ENCODE results near the gene MLYCD.

Gene MLYCD

DNA sequence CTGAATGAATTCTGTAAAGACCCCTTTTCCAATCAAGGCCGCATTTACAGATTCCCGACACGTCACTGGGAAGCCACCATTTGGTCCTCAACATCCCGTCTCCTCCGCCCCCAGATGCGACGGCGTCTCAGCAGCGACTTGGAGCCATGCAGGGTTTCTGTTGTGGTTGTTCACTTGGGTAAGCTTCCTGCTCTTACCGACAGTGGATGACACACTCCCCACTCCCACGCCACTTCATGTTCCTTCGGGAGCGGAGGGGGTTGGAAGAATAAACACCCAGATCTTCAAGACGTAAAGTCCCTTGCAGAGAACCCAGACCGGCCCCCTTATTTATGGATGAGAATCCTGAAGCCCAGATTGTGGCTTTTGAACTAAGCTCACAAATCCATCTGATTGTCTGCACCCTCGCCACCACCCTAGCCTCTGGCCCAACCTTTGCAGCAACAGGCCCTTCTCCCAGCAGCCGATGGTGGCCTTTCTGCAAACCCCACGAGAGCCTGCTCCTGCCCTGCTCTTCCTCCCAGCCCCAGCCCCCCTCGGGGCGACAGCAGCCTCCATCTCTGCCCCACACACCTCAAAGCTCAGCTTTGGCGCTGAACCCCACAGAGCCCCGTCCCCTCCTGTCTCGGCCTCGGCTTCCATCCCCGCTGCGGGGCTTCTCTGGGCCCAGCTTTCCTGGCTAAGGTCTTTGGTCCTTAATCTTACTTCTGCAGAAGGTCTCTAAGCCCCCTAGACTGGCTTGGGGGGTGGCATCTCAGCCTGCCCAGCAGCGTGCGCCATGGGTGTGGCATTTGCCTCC lies 35.2 kb downstream of the MLYCD start:
- Histone ChIP-seq H3K79me2 (ENCODE audit: control insufficient read depth, insufficient read depth, low read length, unreplicated experiment) (no peaks in the 10 kb centered on the region), H3K27ac (ENCODE audit: low read depth, low read length) (no peak overlapping the region), H2AFZ (ENCODE audit: low read length, unreplicated experiment) (no peak overlapping the region), H3K4me1 (ENCODE audit: control insufficient read depth, insufficient read depth, low read length, unreplicated experiment) (peaks cover 5% of the 10 kb centered on the region), H3K4me3 (ENCODE audit: low read depth, low read length) (no peak overlapping the region), H3K27me3 (ENCODE audit: insufficient read depth, low read length) (no peaks in the 10 kb centered on the region), H3K36me3 (ENCODE audit: insufficient read depth, low read length) (no peaks in the 10 kb centered on the region)

DNA sequence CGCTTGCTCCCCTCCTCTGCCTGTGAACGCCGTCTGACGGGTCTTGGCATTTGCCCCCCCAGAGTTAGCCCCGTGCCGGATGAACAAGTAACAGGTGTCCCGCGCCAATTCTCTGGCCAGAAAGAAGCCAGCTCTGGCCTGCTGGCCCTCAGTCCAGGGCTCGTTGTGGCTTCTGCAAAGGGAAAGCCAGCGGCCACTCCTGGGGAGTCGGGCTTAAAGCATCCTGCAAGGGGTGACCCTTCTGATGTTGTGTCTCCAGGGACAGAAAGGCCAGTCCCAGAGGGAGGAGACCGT lies 35.7 kb downstream of the MLYCD start:
- H3K27ac ChIP-seq (ENCODE audit: low read depth, low read length) = no peak overlapping the region
- no peaks in the 10 kb centered on the region for H3K36me3 ChIP-seq (ENCODE audit: insufficient read depth, low read length)
- H3K79me2 ChIP-seq (ENCODE audit: control insufficient read depth, insufficient read depth, low read length, unreplicated experiment) = no peaks in the 10 kb centered on the region
- H2AFZ ChIP-seq (ENCODE audit: low read length, unreplicated experiment) = no peak overlapping the region
- H3K4me1 ChIP-seq (ENCODE audit: control insufficient read depth, insufficient read depth, low read length, unreplicated experiment) = peaks cover 5% of the 10 kb centered on the region
- H3K4me3 ChIP-seq (ENCODE audit: low read depth, low read length) = no peak overlapping the region
- no peaks in the 10 kb centered on the region for H3K27me3 ChIP-seq (ENCODE audit: insufficient read depth, low read length)

DNA sequence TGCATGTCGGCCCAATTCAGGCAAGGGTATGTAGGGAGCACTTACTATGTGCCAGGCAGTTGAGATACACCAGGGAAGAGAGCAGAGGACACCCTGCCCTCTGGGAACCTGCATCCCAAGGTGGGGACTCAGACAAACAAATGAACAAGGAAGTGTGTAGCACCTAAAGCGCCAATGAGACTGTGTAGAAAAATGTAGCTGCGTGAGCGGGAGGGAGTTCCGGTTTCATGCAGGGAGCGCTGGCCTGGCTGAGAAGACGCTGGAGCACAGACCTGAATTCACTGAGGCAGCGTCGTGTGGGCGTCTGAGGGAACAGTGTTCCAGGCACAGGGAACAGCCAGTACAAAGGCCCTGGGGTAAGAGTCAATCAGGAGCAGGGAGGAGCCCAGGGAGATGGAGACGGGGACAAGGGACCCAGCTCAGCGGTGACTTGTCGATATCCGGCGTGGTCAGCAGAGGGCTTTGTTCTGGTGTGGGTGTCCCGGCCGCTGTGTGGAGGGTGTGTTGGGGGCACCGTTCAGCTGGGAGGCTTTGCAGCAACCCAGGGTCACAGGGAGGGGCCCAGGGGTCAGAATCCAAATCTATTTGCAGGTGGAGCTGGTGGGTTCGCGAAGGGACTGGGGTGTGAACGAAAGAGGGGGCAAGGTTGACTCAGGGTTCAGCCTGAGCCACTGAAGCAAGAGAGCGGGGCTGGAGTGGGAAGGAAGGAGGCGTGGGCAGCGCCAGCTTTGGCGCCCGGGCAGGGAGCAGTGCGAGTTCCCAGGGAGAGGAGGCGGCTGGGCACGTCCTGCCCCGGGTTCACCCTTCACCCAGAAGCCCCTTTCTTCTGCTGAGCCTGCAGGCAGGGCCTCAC lies 36.3 kb downstream of the MLYCD start:
- Histone ChIP-seq H3K27ac (ENCODE audit: low read depth, low read length) (no peak overlapping the region), H2AFZ (ENCODE audit: low read length, unreplicated experiment) (no peak overlapping the region), H3K4me3 (ENCODE audit: low read depth, low read length) (no peak overlapping the region), H3K36me3 (ENCODE audit: insufficient read depth, low read length) (no peaks in the 10 kb centered on the region), H3K4me1 (ENCODE audit: control insufficient read depth, insufficient read depth, low read length, unreplicated experiment) (peaks cover 5% of the 10 kb centered on the region), H3K79me2 (ENCODE audit: control insufficient read depth, insufficient read depth, low read length, unreplicated experiment) (no peaks in the 10 kb centered on the region), H3K27me3 (ENCODE audit: insufficient read depth, low read length) (no peaks in the 10 kb centered on the region)

DNA sequence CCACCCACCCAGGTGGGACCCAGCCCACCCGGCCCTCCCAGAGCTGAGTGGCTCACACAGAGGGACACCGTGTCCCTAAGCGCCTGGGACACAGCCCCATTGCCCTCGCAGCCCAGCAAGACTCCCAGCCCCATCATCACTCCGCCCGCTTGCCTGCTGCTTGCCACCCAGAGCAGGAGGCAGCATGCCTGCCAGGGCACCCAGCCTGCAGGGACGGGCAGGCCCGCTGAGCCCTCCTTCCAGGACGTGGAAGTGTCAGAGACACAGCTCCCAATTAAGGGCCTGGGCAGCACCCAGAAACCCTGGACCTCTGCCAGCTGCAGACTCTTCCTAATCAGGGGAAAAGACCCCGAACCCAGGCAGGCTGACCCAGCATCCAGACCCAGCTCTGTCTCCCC lies 36.9 kb downstream of the MLYCD start:
- Histone ChIP-seq H3K27ac (ENCODE audit: low read depth, low read length) (no peak overlapping the region), H3K36me3 (ENCODE audit: insufficient read depth, low read length) (no peaks in the 10 kb centered on the region), H3K27me3 (ENCODE audit: insufficient read depth, low read length) (no peaks in the 10 kb centered on the region), H3K4me3 (ENCODE audit: low read depth, low read length) (no peak overlapping the region), H2AFZ (ENCODE audit: low read length, unreplicated experiment) (no peak overlapping the region), H3K4me1 (ENCODE audit: control insufficient read depth, insufficient read depth, low read length, unreplicated experiment) (peaks cover 5% of the 10 kb centered on the region), H3K79me2 (ENCODE audit: control insufficient read depth, insufficient read depth, low read length, unreplicated experiment) (no peaks in the 10 kb centered on the region)

DNA sequence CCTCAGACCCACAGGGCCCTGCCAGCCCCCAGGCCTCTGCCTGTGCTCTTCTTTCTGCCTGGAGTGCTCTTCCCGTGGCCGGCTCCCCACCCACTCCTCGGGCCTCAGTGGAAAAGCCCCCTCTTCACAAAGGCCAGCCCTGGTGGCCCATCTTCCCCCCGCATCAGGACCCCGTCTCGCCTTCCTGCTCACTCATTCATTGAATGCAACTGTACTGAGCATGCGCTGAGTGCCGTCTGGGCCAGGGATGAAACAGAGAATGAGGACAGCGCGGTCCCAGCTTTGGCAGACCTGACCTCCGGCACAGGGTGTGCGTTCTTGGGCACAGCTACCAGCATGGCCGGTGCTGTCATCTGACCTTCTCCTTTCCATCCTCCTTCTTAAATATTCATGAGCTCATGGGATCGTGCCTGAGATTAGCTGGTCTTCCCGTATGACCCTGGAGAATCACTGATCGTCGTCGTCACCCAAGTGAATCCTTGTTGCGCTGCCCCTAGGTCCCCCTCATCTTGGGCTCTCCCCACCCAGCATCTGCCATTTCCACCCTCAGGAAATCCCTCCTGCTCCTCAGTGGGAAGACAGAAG lies 37.8 kb downstream of the MLYCD start:
- no peak overlapping the region for H2AFZ ChIP-seq (ENCODE audit: low read length, unreplicated experiment)
- H3K4me3 ChIP-seq (ENCODE audit: low read depth, low read length) = no peak overlapping the region
- H3K27me3 ChIP-seq (ENCODE audit: insufficient read depth, low read length) = no peaks in the 10 kb centered on the region
- H3K36me3 ChIP-seq (ENCODE audit: insufficient read depth, low read length) = no peaks in the 10 kb centered on the region
- peaks cover 5% of the 10 kb centered on the region for H3K4me1 ChIP-seq (ENCODE audit: control insufficient read depth, insufficient read depth, low read length, unreplicated experiment)
- no peak overlapping the region for H3K27ac ChIP-seq (ENCODE audit: low read depth, low read length)
- no peaks in the 10 kb centered on the region for H3K79me2 ChIP-seq (ENCODE audit: control insufficient read depth, insufficient read depth, low read length, unreplicated experiment)

DNA sequence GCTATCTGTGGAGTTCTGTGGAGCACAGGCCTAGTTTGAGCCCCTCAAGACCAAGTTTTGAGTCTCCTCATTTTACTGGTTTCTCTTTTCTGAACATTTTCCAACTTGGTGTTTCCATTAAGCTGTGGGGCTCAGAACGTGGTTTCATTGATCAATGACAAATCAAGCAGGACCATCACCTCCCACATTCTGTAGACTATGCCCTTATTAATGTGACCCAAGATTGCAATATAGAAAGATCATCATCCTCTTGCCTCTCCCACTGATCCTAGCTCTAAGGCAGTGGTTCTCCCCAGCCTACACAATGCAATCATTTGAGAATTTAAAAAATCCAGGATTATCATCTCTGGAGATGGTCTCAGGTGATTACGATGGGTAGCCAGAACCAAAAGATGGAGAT lies 38.4 kb downstream of the MLYCD start:
- Histone ChIP-seq H3K27ac (ENCODE audit: low read depth, low read length) (no peak overlapping the region), H2AFZ (ENCODE audit: low read length, unreplicated experiment) (no peak overlapping the region), H3K27me3 (ENCODE audit: insufficient read depth, low read length) (no peaks in the 10 kb centered on the region), H3K36me3 (ENCODE audit: insufficient read depth, low read length) (no peaks in the 10 kb centered on the region), H3K79me2 (ENCODE audit: control insufficient read depth, insufficient read depth, low read length, unreplicated experiment) (no peaks in the 10 kb centered on the region), H3K4me1 (ENCODE audit: control insufficient read depth, insufficient read depth, low read length, unreplicated experiment) (peaks cover 5% of the 10 kb centered on the region), H3K4me3 (ENCODE audit: low read depth, low read length) (no peak overlapping the region)

DNA sequence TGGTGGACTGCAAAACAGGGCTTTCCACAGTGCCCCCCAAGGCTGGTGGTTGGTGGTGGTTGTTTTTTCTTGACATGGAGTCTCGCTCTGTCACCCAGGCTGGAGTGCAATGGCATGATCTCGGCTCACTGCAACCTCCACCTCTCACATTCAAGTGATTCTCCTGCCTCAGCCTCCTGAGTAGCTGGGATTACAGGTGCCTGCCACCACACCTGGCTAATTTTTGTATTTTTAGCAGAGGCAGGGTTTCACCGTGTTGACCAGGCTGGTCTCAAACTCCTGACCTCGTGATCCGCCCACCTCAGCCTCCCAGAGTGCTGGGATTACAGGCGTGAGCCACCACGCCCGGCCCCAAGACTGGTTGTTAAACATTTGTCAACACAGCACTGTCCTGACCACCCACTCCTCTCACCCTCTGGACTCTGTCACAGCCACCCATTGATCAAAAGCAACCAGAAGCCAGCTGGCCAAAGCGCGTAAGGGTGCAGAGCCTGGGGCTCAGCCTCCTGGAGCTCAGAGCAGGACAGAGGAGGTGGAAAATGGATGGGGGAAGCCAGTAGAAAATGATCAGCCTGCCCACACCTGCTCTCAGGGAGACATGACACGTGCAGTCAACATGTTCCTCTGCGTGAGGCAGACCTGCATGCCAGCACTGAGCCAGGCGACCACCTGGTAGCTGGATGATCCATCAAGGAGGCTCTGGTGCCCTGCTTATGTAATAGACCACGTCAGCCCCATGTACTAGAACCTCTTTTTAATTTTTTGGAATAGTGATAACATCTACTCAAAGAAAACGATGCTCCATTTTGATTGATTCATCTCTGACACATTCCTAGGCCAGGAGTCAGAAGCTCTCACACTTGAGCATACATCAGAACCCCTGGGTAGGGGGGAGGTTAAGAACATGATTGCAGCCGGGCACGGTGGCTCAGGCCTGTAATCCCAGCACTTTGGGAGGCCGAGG lies 39.3 kb downstream of the MLYCD start:
- H2AFZ ChIP-seq (ENCODE audit: low read length, unreplicated experiment) = no peak overlapping the region
- H3K4me3 ChIP-seq (ENCODE audit: low read depth, low read length) = no peak overlapping the region
- no peaks in the 10 kb centered on the region for H3K27me3 ChIP-seq (ENCODE audit: insufficient read depth, low read length)
- peaks cover 5% of the 10 kb centered on the region for H3K4me1 ChIP-seq (ENCODE audit: control insufficient read depth, insufficient read depth, low read length, unreplicated experiment)
- H3K27ac ChIP-seq (ENCODE audit: low read depth, low read length) = no peak overlapping the region
- H3K36me3 ChIP-seq (ENCODE audit: insufficient read depth, low read length) = no peaks in the 10 kb centered on the region
- no peaks in the 10 kb centered on the region for H3K79me2 ChIP-seq (ENCODE audit: control insufficient read depth, insufficient read depth, low read length, unreplicated experiment)

DNA sequence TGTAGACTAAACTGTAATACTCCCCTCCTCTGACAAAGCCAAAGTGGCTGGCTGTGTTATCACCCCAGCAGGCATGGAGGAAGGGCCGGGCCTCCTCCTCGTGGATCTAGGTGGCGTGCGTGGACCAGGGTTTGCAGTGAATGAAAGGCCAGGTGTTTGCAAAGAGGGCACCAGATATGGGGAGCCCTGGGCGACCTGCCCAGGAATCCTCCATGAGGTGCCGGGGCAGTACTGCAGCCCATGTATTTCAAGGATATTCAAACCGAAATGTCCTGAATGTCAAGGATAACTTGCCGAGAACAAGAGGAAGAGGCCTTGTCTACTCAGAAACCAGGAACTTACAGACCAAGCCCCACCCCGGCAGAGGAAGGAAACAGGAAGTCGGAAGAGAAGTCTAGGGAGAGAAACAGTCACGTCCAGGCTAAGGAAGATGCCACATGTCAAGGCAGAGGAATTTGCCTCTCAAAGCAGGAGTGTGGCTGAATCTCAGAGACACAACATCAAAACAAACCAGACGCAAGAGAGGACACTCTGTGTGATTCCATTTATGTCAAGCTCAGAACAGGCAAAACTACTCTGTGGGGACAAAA lies 40.4 kb downstream of the MLYCD start:
- Histone ChIP-seq H3K79me2 (ENCODE audit: control insufficient read depth, insufficient read depth, low read length, unreplicated experiment) (no peaks in the 10 kb centered on the region), H3K4me1 (ENCODE audit: control insufficient read depth, insufficient read depth, low read length, unreplicated experiment) (no peaks in the 10 kb centered on the region), H3K36me3 (ENCODE audit: insufficient read depth, low read length) (no peaks in the 10 kb centered on the region), H3K27me3 (ENCODE audit: insufficient read depth, low read length) (no peaks in the 10 kb centered on the region), H2AFZ (ENCODE audit: low read length, unreplicated experiment) (no peak overlapping the region), H3K4me3 (ENCODE audit: low read depth, low read length) (no peak overlapping the region), H3K27ac (ENCODE audit: low read depth, low read length) (no peak overlapping the region)

DNA sequence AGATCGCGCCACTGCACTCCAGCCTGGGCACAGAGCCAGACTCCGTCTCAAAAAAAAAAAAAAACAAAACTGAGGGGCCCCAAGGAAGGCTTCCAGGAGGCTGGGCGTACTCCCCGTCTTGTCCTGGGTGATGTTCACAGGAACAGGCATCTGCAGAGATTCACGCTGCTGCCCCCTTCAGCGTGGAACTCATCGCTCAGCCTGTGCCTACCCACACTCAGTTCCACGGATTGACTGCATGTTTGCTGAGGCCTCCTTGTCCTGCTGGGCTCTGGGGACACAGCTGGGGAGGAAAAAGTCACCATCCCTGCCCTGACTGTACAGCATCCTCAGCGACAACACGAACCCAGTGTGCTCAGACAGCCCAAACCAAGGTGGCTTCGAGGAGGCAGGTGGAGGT lies 41.2 kb downstream of the MLYCD start:
- H3K4me1 ChIP-seq (ENCODE audit: control insufficient read depth, insufficient read depth, low read length, unreplicated experiment) = no peaks in the 10 kb centered on the region
- no peak overlapping the region for H3K27ac ChIP-seq (ENCODE audit: low read depth, low read length)
- no peaks in the 10 kb centered on the region for H3K36me3 ChIP-seq (ENCODE audit: insufficient read depth, low read length)
- H3K79me2 ChIP-seq (ENCODE audit: control insufficient read depth, insufficient read depth, low read length, unreplicated experiment) = no peaks in the 10 kb centered on the region
- no peaks in the 10 kb centered on the region for H3K27me3 ChIP-seq (ENCODE audit: insufficient read depth, low read length)
- no peak overlapping the region for H2AFZ ChIP-seq (ENCODE audit: low read length, unreplicated experiment)
- no peak overlapping the region for H3K4me3 ChIP-seq (ENCODE audit: low read depth, low read length)

Measured in ACC112 (cell line).